ENCODE measurements around the gene NDUFS6.
A peak's percentile ranks its signal among the peaks of the same experiment; 100 is the strongest.
"Not testable (repeated sequence)": the region's sequence is repeated elsewhere in the genome, so short reads cannot be mapped to it uniquely, and the experiment has no call there.

NDUFS6 gene

DNA sequence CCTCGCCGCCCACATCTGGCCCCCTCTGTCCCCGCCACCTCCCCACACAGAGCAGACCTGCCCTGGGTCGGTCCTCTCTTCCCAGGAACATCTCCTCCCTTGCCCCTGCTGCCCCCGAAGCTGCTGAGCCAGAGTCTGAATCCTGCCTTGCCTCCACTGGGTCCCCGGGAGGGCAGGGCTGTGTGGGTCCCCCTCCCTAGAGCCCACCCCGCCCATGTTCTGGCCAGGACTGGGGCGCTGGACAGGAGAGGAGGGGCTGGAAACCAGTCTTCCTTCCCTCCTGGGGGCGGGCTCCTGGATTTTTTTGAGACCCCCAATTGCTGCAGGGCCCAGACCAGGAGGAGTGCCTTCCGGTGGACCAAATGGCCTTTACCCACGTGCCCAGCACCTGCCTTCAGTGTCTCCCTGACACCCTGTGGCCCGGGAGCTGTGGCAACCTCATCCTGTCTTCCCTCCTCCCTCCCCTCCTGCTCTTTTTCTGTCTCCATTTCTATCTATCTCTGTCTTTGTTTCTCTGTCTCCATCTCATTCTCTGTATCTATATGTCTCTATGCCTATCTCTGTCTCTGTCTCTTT lies 13.6 kb upstream of the NDUFS6 start:
- TF ChIP-seq PAX5 (IDR thresholded peaks at IDR 0.05; ENCODE audit: insufficient read depth, low read length, severe bottlenecking) (no peak), POLR2AphosphoS5 (IDR thresholded peaks at IDR 0.05; ENCODE audit: low read depth, low read length) (no peak), SPI1 (IDR thresholded peaks at IDR 0.05; ENCODE audit: low read depth, low read length) (no peak), TAF1 (IDR thresholded peaks at IDR 0.05; ENCODE audit: low read depth, low read length) (no peak), POU2F2 (IDR thresholded peaks at IDR 0.05; ENCODE audit: low read depth, low read length) (no peak), POLR2A (IDR thresholded peaks at IDR 0.05; ENCODE audit: low read depth, low read length) (no peak)
- no peak for FAIRE-seq
- no peak for DNase-seq (ENCODE audit: insufficient read length, low spot score)

DNA sequence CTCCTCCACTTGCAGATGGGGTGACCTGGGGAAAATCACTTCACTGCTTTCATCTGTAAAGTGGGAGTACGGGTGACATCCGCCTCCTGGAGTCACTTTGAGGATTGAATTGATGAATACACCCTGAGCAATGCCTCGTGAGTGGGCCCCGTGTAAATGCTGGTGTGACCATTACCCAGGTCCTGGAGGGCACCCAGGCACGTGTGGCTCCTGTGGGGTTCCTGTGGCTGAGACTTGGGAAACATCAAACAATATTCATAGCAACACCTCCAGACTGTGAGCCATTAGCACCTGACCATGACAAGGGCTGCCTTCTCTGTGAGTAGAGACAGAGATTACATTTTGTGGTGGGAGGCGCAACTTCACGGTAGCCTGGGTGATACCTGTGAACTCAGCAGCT lies 13.0 kb upstream of the NDUFS6 start:
- FAIRE-seq (no peak), DNase-seq (ENCODE audit: insufficient read length, low spot score) (no peak)
- no peak for TF ChIP-seq TAF1 (IDR thresholded peaks at IDR 0.05; ENCODE audit: low read depth, low read length)
- no peak for TF ChIP-seq POLR2AphosphoS5 (IDR thresholded peaks at IDR 0.05; ENCODE audit: low read depth, low read length)
- no peak for TF ChIP-seq PAX5 (IDR thresholded peaks at IDR 0.05; ENCODE audit: insufficient read depth, low read length, severe bottlenecking)
- TF ChIP-seq POLR2A (IDR thresholded peaks at IDR 0.05; ENCODE audit: low read depth, low read length): no peak
- TF ChIP-seq SPI1 (IDR thresholded peaks at IDR 0.05; ENCODE audit: low read depth, low read length): no peak
- TF ChIP-seq POU2F2 (IDR thresholded peaks at IDR 0.05; ENCODE audit: low read depth, low read length): no peak

DNA sequence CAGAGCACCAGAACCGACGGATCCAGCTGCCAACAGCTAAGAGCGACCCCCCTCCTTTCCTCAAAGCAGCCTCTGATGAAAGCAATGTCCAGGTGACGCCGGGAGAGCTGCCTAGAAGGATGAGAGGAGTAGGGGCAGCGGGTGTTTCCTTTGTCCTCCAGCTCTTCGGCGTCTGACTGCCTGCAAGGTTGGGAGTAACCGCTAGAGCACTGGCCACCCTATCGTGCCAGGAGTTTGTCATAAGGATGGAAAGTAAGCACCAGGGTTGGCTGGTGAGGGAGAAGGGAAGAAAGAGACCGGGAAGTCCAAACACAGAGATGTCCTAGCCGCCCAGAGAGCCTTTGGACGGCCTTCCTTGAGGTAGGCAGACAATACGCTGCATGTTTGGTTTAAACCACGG lies 12.4 kb upstream of the NDUFS6 start:
- DNase-seq (ENCODE audit: insufficient read length, low spot score) (no peak), FAIRE-seq (no peak)
- TF ChIP-seq TAF1 (IDR thresholded peaks at IDR 0.05; ENCODE audit: low read depth, low read length): no peak
- TF ChIP-seq POU2F2 (IDR thresholded peaks at IDR 0.05; ENCODE audit: low read depth, low read length): no peak
- no peak for TF ChIP-seq PAX5 (IDR thresholded peaks at IDR 0.05; ENCODE audit: insufficient read depth, low read length, severe bottlenecking)
- TF ChIP-seq POLR2AphosphoS5 (IDR thresholded peaks at IDR 0.05; ENCODE audit: low read depth, low read length): no peak
- no peak for TF ChIP-seq POLR2A (IDR thresholded peaks at IDR 0.05; ENCODE audit: low read depth, low read length)

DNA sequence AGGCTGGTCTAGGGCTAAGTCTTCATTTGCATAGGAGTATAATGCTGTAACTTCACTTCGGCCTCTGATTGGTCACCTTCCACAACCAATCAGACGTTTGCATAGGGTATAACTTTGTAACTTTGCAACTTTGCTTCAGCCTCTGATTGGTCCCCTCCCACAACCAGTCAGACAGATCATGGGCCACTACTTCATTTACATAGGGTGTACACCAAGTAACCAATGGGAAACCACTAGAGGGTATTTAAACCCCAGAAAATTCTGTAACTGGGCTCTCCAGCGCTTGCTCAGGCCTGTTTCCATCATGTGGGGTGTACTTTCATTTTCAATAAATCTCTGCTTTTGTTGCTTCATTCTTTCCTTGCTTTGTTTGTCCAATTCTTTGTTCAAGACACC lies 11.8 kb upstream of the NDUFS6 start:
- FAIRE-seq; DNase-seq (ENCODE audit: insufficient read length, low spot score): not testable (repeated sequence)

DNA sequence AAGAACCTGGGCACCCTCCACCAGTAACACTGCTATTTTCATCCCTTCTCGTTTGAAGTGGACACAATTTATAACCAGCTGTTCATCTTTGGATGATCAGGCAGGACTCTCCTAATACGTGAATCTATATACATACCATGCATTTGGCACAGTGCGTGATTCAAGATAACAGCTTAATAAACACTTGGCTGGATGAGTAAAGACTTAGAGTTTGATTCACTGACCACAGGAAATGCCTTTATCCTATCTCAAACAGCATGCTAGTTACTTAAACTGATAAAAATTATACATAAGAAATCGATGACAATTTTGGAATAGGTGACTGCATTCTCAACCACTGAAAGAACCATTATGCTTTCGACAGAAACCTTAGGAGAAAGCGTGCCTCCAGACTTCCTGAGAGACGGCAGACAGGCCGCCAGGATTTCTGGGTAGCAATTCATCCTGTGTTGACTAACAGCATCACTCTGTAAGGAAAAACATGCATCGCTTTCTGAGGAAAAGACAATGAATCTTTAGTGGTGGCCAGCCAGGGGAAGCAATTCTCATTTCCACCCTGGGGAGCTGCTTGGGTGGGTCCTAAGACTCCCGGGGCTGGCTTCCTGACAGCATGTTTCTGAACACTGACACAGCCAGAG lies 11.3 kb upstream of the NDUFS6 start:
- DNase-seq (ENCODE audit: insufficient read length, low spot score) (no peak), FAIRE-seq (no peak)
- TF ChIP-seq POLR2AphosphoS5 (IDR thresholded peaks at IDR 0.05; ENCODE audit: low read depth, low read length): no peak
- no peak for TF ChIP-seq POLR2A (IDR thresholded peaks at IDR 0.05; ENCODE audit: low read depth, low read length)
- no peak for TF ChIP-seq SPI1 (IDR thresholded peaks at IDR 0.05; ENCODE audit: low read depth, low read length)
- no peak for TF ChIP-seq TAF1 (IDR thresholded peaks at IDR 0.05; ENCODE audit: low read depth, low read length)
- TF ChIP-seq PAX5 (IDR thresholded peaks at IDR 0.05; ENCODE audit: insufficient read depth, low read length, severe bottlenecking): no peak
- no peak for TF ChIP-seq POU2F2 (IDR thresholded peaks at IDR 0.05; ENCODE audit: low read depth, low read length)

DNA sequence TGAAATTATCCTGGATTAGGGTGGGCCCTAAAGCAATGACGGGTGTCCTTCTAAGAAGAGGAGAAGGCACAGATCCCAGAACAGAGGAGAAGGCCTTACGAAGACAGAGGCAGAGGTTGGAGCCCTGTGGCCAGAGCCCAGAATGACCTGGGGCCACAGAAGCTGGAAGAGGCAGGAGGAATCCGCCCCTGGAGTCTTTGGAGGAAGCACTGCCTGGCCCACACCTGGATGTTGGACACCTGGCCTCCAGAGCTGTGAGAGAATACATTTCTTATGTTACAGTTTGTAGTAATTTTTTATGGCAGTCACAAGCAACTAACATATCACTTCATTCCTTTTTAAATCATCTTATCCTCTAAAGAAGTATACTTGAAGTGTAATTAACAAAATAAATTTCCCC lies 10.0 kb upstream of the NDUFS6 start:
- FAIRE-seq: no peak
- DNase-seq (ENCODE audit: insufficient read length, low spot score): no peak
- TF ChIP-seq PAX5 (IDR thresholded peaks at IDR 0.05; ENCODE audit: insufficient read depth, low read length, severe bottlenecking): no peak
- no peak for TF ChIP-seq TAF1 (IDR thresholded peaks at IDR 0.05; ENCODE audit: low read depth, low read length)
- no peak for TF ChIP-seq POLR2AphosphoS5 (IDR thresholded peaks at IDR 0.05; ENCODE audit: low read depth, low read length)

DNA sequence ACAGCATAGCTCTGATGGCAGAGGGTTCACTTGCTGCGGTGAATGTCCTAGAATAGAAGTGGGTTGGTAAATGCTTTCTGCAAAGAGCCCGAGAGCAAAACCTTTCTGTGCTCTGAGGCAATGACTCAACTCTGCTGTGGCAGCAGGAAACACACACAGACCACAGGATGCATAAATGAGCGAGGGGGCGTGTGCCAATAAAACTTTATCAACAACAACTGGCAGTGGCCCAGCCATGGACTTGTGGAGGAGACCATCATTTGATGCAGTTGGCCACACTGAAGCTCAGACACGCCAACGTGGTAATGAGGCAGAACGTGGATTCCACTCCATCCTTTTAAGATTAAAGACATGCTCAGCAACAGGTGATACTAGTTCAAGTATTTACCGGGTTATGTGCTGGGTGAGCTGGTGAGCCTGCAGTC lies 8.4 kb upstream of the NDUFS6 start:
- FAIRE-seq: peak; percentile 99
- TF ChIP-seq POLR2A (IDR thresholded peaks at IDR 0.05; ENCODE audit: low read depth, low read length) (peak; percentile 53), PAX5 (IDR thresholded peaks at IDR 0.05; ENCODE audit: insufficient read depth, low read length, severe bottlenecking) (peak; percentile 50), SPI1 (IDR thresholded peaks at IDR 0.05; ENCODE audit: low read depth, low read length) (no peak), TAF1 (IDR thresholded peaks at IDR 0.05; ENCODE audit: low read depth, low read length) (no peak; the same call in 1 of the 2 replicates), POLR2AphosphoS5 (IDR thresholded peaks at IDR 0.05; ENCODE audit: low read depth, low read length) (peak; percentile 41; the same call in 1 of the 2 replicates), POU2F2 (IDR thresholded peaks at IDR 0.05; ENCODE audit: low read depth, low read length) (peak; percentile 100)
- DNase-seq (ENCODE audit: insufficient read length, low spot score): peak; percentile 68

DNA sequence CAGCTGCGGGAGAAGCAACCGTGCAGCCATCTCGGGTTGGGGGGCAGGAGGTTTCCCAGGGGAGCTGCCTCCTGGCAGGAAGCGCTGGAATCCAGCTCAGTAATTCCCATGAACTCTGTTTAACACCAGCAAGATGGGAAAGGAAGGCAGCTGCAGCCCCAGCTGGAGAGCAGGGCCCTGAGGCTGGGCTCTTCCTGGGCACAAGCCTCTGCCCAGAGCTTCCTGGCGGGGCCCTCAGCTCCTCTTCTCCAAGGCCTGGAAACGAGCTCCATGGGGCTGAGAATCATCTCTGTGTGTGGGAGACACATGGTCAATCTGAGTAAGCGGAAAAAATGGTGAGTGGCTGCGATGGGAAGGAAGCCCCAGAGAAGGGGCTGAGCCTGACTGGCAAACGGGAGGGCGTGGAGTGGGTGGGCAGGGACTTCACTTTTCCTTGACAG lies 7.9 kb upstream of the NDUFS6 start:
- DNase-seq (ENCODE audit: insufficient read length, low spot score) (no peak), FAIRE-seq (peak; percentile 5)
- TF ChIP-seq PAX5 (IDR thresholded peaks at IDR 0.05; ENCODE audit: insufficient read depth, low read length, severe bottlenecking) (no peak), POU2F2 (IDR thresholded peaks at IDR 0.05; ENCODE audit: low read depth, low read length) (no peak), SPI1 (IDR thresholded peaks at IDR 0.05; ENCODE audit: low read depth, low read length) (no peak), TAF1 (IDR thresholded peaks at IDR 0.05; ENCODE audit: low read depth, low read length) (no peak), POLR2AphosphoS5 (IDR thresholded peaks at IDR 0.05; ENCODE audit: low read depth, low read length) (no peak), POLR2A (IDR thresholded peaks at IDR 0.05; ENCODE audit: low read depth, low read length) (no peak)

DNA sequence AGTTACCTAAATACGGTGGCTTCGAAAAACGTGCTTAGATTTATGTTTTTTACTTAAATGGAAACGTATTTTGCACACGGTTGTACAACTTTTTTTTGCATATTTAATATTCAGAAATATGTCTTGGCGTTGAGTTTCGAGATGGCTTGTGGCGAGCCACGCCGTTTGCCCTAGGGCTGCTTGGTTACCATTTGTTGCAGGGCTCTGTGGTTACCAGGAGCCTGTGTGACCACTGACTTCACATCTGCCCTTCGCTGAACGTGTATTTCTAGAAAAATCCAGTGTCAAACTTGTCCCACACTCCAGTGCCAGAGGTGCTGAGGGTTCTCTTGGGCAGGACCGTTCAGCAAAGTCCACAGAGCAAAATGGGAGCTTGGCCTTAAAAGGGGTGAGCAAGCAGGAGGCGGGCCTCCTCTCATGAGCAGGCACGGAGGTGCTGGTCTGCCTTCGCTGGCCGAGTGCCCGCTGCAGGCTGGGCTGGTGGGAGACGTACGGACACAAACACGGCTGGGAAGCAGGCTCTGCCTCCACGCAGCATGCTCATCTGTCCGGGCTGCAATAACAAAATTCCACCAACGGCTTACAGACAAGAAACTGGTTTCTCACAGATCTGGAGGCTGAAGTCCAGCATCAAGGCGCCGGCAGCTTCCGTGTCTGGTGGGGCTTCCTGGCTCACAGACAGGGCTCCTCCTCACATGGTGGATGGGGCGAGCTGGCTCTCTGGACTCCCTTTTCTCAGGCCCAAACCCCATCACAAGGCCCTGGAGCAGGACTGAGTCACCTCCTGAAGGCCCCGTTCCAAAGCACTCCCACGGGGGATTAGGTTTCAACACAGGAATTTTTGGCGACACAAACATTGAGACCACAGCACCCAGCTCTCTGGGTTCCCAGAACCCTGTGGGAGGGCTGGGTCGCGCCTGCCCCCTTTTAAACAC lies 7.0 kb upstream of the NDUFS6 start:
- FAIRE-seq (no peak), DNase-seq (ENCODE audit: insufficient read length, low spot score) (no peak)
- TF ChIP-seq POLR2AphosphoS5 (IDR thresholded peaks at IDR 0.05; ENCODE audit: low read depth, low read length) (no peak), SPI1 (IDR thresholded peaks at IDR 0.05; ENCODE audit: low read depth, low read length) (no peak), PAX5 (IDR thresholded peaks at IDR 0.05; ENCODE audit: insufficient read depth, low read length, severe bottlenecking) (no peak), POU2F2 (IDR thresholded peaks at IDR 0.05; ENCODE audit: low read depth, low read length) (no peak), POLR2A (IDR thresholded peaks at IDR 0.05; ENCODE audit: low read depth, low read length) (no peak), TAF1 (IDR thresholded peaks at IDR 0.05; ENCODE audit: low read depth, low read length) (no peak)

All from GM12891 (cell line).